Measurements from ENCODE around the gene MYH11. TPM values are rescaled to one million over a fixed set of nuclear protein-coding genes. Genes with fewer than 3 reads are reported as not detected.

MYH11 gene
- total and polyA plus RNA-seq, 2 of the 13 experiments (the other 11 are each of a cell fraction or from before 2014, with no cell fraction given): not detected

DNA sequence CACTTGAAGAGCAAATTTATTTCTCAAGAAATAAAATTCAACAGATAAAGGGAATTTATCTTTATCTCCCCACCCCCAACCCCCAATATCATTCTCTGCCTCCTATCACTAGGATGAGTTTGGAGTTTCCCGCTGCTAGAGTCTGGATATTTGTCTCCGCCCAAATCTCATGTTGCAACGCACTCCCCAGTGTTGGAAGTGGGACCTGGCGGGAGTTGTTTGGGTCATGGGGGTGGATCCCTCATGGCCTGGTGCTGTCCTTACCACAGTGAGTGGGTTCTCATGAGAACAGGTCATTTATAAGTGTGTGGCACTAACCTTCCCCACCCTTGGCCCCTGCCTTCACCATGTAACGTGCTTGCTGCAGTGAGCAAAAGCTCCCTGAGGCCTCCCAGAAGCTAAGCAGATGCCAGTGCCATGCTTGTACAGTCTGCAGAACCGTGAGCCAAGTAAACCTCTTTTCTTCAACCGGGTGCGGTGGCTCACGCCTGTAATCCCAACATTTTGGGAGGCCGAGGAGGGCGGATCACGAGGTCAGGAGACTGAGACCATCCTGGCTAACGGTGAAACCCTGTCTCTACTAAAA is 25.1 kb upstream of the MYH11 start (continued):
- no peak for TF ChIP-seq PRDM10 (CRISPR knock-in tag; IDR thresholded peaks at IDR 0.05; ENCODE audit: low read depth)
- 0 out of 2 replicates have a peak, but pooled peaks have one; percentile 75 for TF ChIP-seq NFIB (CRISPR knock-in tag; IDR thresholded peaks at IDR 0.05; ENCODE audit: borderline replicate concordance)
- TF ChIP-seq, protein P1, sequence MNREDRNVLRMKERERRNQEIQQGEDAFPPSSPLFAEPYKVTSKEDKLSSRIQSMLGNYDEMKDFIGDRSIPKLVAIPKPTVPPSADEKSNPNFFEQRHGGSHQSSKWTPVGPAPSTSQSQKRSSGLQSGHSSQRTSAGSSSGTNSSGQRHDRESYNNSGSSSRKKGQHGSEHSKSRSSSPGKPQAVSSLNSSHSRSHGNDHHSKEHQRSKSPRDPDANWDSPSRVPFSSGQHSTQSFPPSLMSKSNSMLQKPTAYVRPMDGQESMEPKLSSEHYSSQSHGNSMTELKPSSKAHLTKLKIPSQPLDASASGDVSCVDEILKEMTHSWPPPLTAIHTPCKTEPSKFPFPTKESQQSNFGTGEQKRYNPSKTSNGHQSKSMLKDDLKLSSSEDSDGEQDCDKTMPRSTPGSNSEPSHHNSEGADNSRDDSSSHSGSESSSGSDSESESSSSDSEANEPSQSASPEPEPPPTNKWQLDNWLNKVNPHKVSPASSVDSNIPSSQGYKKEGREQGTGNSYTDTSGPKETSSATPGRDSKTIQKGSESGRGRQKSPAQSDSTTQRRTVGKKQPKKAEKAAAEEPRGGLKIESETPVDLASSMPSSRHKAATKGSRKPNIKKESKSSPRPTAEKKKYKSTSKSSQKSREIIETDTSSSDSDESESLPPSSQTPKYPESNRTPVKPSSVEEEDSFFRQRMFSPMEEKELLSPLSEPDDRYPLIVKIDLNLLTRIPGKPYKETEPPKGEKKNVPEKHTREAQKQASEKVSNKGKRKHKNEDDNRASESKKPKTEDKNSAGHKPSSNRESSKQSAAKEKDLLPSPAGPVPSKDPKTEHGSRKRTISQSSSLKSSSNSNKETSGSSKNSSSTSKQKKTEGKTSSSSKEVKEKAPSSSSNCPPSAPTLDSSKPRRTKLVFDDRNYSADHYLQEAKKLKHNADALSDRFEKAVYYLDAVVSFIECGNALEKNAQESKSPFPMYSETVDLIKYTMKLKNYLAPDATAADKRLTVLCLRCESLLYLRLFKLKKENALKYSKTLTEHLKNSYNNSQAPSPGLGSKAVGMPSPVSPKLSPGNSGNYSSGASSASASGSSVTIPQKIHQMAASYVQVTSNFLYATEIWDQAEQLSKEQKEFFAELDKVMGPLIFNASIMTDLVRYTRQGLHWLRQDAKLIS (CRISPR knock-in tag; IDR thresholded peaks at IDR 0.05): no peak
- TF ChIP-seq TMF1 (CRISPR knock-in tag; IDR thresholded peaks at IDR 0.05; ENCODE audit: low read depth): no peak

Data from HepG2 (cell line).